ENCODE data around the gene DRAP1. TPM values are rescaled to one million over a fixed set of nuclear protein-coding genes. Genes with fewer than 3 reads are reported as not detected.

DRAP1 gene
- polyA plus RNA-seq, 4 donors, result 73.8 to 106 (median 81.9) TPM

DNA sequence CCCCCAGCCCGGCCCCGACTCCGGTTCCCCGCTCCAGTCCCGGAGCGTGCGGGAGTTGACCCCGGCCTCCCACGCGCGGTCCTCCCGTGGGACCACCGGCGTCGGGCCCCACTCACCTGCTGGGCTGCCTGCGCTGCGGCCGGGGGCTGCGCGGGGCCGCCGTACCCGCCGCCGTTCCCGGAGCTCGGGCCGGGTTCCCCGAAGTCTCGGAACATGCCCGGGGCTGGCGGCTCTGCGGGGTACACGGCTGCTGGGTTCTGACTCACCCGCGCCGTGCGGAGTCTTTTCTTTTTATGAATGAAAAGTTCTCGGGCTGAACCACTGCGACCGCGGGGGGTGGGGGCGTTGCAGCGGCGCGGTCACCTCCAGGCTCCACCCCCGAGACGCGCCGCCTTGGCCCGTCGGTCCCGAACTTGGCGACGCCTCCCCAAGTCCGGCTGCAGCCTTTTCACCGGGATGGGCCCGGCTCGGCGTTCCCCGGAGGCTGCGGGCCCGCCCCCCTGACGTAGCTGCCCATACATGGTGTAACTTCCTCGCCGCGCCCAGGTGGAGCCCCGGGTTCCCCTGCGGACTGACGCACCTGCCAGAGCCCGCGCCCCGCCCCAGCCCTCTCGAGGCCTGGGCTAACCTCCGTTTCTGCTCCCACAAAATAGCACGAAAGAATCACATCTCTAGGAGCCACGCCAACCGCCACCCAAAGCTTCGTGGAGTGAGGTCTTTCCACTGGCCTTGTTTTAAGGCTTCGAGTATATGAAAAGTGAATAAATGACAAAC lies 18.9 kb upstream of the DRAP1 start, which contains the start of gene FOSL1:
FOSL1 (minus strand) TSS at position 264 of the 774 bp plus-strand sequence; CDS start at position 215, 49 bp downstream.
- DNase-seq (ENCODE audit: low read depth in 4 of 4, low spot score in 3 of 4), result no peak

DNA sequence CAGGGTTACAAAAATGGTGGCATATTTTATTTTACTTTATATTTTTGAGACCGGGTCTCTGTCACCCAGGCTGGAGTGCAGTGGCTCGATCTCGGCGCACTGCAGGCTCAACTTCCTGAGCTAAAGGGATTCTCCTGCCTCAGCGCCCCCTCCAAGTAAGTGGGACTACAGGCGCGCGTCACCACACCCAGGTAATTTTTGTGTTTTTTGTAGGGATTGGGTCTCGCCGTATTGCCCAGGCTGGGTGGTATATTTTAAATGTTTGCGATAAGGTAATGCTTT lies 18.4 kb upstream of the DRAP1 start:
- DNase-seq (ENCODE audit: low read depth in 4 of 4, low spot score in 3 of 4), result no peak

GRCh38 chr11:65903068-65903481 lies 16.2 kb upstream of the DRAP1 start:
- DNase-seq (ENCODE audit: low read depth in 4 of 4, low spot score in 3 of 4), result no peak

DNA sequence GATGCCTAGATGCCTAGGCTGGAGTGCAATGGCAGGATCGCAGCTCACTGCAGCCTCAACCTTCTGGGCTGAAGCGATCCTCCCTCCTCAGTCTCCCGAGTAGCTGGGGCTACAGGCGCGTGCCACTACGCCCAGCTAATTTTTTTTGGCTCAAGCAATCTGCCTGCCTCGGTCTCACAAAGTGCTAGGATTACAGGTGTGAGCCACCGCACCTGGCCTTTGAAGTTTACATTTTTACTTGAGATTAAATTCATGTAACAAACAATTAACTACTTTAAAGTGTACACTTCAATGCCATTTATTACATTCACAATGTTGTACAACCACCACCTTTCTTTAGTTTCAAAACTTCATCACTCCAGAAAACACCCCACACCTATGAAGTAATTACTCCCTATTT lies 15.5 kb upstream of the DRAP1 start:
- no peak for DNase-seq (ENCODE audit: low read depth in 4 of 4, low spot score in 3 of 4)

- no peak for DNase-seq (ENCODE audit: low read depth in 4 of 4, low spot score in 3 of 4)
These were observed 12.6 kb upstream of the DRAP1 start for GRCh38 chr11:65906602-65907001.

DNA sequence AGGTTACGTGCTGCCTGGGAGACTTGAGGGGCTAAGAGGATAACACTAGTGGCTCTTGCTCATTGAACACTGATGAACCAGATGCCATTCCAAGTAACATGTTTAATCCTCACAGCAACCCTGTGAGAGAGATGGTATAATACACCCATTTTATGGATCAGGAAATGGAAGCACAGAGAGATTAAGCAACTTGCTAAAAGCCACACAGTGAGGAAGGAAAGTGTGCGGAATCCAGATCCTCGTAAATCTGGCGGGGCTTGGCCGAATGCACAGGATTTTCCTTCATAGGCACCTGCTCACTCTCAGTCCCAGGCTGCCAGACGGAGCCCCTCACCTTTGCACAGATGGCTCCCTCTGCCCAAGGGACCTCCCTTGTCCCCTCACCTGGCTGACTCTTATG lies 11.3 kb upstream of the DRAP1 start:
- no peak for DNase-seq (ENCODE audit: low read depth in 4 of 4, low spot score in 3 of 4)

- DNase-seq (ENCODE audit: low read depth in 4 of 4, low spot score in 3 of 4), result no peak
These were observed 7.3 kb upstream of the DRAP1 start for GRCh38 chr11:65911682-65912568.

DNA sequence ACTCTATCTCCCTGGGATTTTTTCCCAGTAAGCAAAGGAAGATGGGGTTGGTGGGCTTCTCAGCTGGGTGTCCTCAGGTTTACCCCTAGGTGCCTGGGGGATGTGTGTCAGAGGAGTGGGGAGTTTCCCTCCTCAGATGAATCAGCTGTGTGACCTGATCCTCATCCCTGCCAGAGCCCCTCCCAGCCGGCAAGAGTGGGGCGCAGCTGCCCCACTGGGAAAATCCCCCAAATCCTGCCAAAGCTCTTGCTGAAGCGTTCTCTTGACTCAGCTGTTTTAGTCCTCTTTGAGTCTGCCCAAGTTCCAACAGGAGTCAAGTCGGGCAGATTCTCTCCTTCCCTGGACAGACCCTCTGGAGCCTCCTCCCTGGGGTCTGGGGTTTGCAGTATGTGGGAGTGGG lies 6.4 kb upstream of the DRAP1 start:
- DNase-seq (ENCODE audit: low read depth in 4 of 4, low spot score in 3 of 4), result no peak

DNA sequence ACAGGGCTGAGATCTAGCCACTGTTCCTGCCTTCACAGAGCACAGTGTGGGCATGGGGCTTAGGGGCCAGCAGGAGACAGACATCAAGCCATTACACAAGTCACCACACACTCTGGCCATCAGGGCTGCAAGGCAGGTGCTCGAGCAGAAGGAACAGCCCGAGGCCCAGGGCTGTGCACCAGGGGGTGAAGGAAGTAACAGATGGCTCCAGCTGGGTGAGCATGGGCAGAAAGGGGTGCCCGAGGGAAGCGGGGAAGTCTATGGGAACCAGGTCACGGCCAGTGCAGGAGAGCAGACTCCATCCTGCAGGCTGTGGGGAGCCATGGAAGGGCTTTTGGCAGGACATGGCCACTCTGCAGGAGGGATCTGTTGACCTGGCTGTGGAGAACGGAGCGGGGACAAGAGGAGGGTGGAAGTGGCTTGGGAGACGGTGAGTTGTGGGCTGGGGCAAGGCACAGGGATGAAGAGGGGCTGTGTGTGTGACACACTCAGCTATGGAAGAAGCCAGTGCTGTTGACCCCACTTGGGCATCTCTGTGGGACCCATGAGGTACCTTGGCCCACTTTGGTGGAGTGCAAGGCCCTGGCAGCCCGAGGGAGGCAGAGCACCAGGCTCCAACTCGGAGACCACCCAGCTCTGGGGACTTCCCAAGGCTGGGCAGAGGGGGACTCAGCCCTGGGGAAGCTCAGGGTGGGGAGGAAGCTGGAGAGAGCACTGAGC lies 4.0 kb upstream of the DRAP1 start:
- no peak for DNase-seq (ENCODE audit: low read depth in 4 of 4, low spot score in 3 of 4)

GRCh38 chr11:65915821-65916251 lies 3.4 kb upstream of the DRAP1 start:
- no peak for DNase-seq (ENCODE audit: low read depth in 4 of 4, low spot score in 3 of 4)

DNA sequence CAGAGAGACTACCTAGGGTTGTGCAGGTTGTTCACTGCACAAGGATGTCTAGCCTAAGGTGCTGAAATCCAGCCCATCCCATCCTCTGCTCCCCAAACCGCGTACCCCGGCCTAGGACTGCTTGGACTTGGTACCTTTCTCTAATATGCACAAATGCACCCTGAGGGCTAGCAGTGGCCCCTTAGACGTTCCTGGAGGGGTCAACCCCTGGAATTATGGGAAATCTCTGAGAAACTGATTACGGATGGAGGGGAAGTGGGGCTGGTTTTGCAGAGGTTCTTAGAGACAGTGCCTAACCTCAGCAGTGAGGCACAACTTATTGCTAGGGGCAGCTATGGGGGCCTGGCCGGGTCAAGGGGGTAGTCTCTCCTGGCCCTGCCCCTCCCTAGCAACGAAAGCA lies 2.8 kb upstream of the DRAP1 start:
- no peak for DNase-seq (ENCODE audit: low read depth in 4 of 4, low spot score in 3 of 4)

- DNase-seq (ENCODE audit: low read depth in 4 of 4, low spot score in 3 of 4), result no peak
These were observed 2.2 kb upstream of the DRAP1 start for GRCh38 chr11:65917077-65917433.

DNA sequence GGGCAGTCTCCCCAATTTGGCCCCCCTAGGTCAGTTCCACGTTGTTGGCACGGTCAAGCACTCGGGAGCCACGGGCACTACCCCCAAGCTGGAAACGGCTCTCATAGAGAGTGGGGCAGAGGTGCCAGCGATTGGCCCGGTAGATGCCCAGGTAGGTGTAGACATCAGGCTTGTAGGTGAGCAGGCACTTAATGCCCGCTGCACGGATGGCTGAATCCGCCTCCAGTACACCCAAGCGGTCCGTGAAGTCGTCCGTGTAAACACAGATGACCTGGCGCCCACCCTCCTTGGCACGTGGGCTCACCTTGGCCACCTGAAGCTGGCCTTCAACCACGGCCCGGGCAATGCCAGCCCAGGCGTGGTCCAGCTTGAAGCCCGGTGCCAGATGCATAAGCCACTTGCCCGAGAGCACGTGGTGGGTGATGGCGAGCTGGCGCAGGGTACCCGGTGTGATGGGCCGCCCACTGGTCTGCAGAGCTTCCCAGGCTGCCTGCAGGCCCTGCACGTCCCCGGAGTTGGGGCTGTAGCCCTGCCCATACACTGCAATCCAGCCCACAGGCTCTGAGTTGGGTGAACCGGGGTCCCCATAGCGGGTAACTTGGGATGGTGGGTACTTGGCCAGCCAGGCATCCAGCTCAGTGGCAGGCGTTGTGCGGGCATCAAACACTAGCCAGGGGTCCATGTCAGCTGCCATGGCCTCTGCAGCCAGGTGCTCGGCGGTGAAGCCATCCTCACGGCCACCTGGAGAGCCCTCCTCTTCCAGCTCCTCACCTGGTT lies 1.6 kb upstream of the DRAP1 start:
- DNase-seq (ENCODE audit: low read depth in 4 of 4, low spot score in 3 of 4), result no peak

GRCh38 chr11:65918211-65919140 lies 750 bp upstream of the DRAP1 start, which contains the start of gene C11orf68:
Gene C11orf68, minus strand, starts transcription at chr11:65919062. Its CDS starts 31 bp downstream, at chr11:65919031.
- no peak for DNase-seq (ENCODE audit: low read depth in 4 of 4, low spot score in 3 of 4)

DNA sequence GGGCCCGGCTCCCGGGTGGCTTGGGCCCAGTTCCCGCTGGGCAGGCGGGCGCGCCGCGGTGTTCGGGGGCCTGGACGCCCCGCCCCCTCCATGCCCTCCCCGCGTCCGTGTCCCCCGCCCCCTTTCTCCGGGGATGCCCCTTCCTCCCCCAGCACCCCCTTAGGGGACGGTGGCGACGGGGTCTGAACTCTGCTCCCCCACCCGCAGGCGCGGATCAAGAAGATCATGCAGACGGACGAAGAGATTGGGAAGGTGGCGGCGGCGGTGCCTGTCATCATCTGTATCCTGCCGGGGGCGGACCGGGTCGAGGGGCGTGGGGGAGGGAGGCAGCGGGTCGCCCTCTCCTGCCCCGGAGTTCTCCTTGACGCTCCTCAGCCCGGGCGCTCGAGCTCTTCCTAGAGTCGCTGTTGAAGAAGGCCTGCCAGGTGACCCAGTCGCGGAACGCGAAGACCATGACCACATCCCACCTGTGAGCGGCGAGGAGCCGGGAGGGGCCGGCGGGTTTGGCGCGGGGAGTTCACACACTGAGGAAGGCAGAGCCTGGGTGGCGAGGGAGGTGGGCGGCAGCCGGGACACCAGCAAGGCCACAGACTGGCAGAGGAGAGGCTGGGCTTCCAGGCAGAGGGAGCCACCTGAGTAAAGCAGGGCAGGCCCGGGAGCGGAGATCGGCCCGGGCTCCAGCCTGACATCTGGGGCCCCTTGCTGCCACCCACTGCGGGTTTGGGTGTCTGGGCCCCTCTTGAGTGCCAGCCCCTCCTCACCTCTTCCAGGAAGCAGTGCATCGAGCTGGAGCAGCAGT lies 546 bp downstream of the DRAP1 start:
- no peak for DNase-seq (ENCODE audit: low read depth in 4 of 4, low spot score in 3 of 4)

DNA sequence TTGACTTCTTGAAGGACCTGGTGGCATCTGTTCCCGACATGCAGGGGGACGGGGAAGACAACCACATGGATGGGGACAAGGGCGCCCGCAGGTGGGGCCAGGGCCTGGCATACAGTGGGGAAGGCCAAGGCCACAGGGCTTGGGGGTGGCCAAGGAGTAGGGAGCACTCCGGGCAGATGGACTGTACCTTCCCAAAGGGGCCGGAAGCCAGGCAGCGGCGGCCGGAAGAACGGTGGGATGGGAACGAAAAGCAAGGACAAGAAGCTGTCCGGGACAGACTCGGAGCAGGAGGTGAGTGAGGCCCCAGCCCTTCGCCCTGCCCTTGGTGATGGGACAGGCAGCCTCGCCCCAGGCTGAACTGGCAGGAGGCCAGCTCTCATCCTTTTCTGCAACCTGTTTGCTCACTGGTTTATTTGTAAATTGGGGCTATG lies 1.2 kb downstream of the DRAP1 start:
- no peak for DNase-seq (ENCODE audit: low read depth in 4 of 4, low spot score in 3 of 4)

GRCh38 chr11:65921033-65921555 lies 1.9 kb downstream of the DRAP1 start:
- no peak for DNase-seq (ENCODE audit: low read depth in 4 of 4, low spot score in 3 of 4)

GRCh38 chr11:65921876-65922275 lies 2.6 kb downstream of the DRAP1 start:
- no peak for DNase-seq (ENCODE audit: low read depth in 4 of 4, low spot score in 3 of 4)
